ENCODE data around the gene RHD. TPM values are rescaled to one million over a fixed set of nuclear protein-coding genes. Genes with fewer than 3 reads are reported as not detected.

Gene RHD
- polyA plus RNA-seq, 3 donors: 0.53 TPM; not detected in 2

DNA sequence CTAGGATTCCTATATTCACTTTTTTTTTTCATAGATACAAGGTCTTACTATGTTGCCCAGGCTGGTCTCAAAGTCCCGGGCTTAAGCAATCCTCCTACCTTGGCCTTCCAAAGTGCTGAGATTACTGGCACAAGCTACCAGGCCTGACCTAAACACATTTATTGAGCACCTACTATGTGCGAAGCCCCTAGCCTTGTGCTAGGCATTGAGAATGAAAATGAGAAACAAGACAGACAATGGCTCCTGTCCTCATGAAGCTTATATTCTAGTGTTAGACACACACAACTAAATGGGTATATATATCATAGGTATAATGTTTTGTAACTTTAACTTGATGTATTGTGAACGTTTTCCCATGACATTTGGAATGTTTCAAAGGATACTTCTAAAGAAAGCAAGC is 77.3 kb downstream of the RHD start:
- no peak overlapping the region for H3K4me2 ChIP-seq (replicated peaks; ENCODE audit: extremely low read depth, low read length, poor library complexity, severe bottlenecking)
- H3K9ac ChIP-seq (ENCODE audit: insufficient read depth, low read length, poor library complexity, severe bottlenecking): no peak overlapping the region
- H3K79me2 ChIP-seq (ENCODE audit: insufficient read depth, low read length): peaks cover 42% of the 10 kb centered on the region
- DNase-seq: no peak
- no peaks in the 10 kb centered on the region for H3K4me1 ChIP-seq (ENCODE audit: control insufficient read depth in 1 of 2, insufficient read depth in 2 of 2, low read length in 2 of 2)
- H3K9me3 ChIP-seq (replicated peaks in 1 of 2; ENCODE audit: control insufficient read depth in 1 of 2, insufficient read depth in 1 of 2, low read length in 2 of 2): no peaks in the 10 kb centered on the region
- Mint-ChIP-seq H3K27ac (no peak overlapping the region), H3K4me3 (no peak overlapping the region), H3K27me3 (ENCODE audit: low read depth in 3 of 3) (no peaks in the 10 kb centered on the region), H3K36me3 (peaks cover 59 to 85% of the 10 kb centered on the region in 2 donors), H3K9me3 (no peaks in the 10 kb centered on the region), H3K4me1 (no peaks in the 10 kb centered on the region)
- H3K4me3 ChIP-seq (replicated peaks in 1 of 3; ENCODE audit: low read depth in 2 of 3, low read length in 3 of 3): no peak overlapping the region
- TF ChIP-seq, protein P1, sequence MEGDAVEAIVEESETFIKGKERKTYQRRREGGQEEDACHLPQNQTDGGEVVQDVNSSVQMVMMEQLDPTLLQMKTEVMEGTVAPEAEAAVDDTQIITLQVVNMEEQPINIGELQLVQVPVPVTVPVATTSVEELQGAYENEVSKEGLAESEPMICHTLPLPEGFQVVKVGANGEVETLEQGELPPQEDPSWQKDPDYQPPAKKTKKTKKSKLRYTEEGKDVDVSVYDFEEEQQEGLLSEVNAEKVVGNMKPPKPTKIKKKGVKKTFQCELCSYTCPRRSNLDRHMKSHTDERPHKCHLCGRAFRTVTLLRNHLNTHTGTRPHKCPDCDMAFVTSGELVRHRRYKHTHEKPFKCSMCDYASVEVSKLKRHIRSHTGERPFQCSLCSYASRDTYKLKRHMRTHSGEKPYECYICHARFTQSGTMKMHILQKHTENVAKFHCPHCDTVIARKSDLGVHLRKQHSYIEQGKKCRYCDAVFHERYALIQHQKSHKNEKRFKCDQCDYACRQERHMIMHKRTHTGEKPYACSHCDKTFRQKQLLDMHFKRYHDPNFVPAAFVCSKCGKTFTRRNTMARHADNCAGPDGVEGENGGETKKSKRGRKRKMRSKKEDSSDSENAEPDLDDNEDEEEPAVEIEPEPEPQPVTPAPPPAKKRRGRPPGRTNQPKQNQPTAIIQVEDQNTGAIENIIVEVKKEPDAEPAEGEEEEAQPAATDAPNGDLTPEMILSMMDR (IDR thresholded peaks at IDR 0.05): no peak
- no CpG with 5 or more reads among the region's 3 CpGs for WGBS (ENCODE audit: insufficient coverage)
- no peaks in the 10 kb centered on the region for H3K27me3 ChIP-seq (ENCODE audit: control insufficient read depth in 2 of 2, insufficient read depth in 2 of 2, low read length in 2 of 2)
- no peak overlapping the region for H3K27ac ChIP-seq (ENCODE audit: low read depth in 1 of 2, low read length in 2 of 2)
- no peak overlapping the region for H2AFZ ChIP-seq (ENCODE audit: insufficient read depth, low read depth, low read length, poor library complexity, severe bottlenecking)
- peaks cover 61 to 95% of the 10 kb centered on the region in 2 donors for H3K36me3 ChIP-seq (replicated peaks in 1 of 2; ENCODE audit: control insufficient read depth in 1 of 2, insufficient read depth in 2 of 2, low read length in 2 of 2)
- intact Hi-C loops (cut with micrococcal nuclease): loop anchor here in 1 of 2 donors (10.0 kb wide), 1 partner anchor 55 kb away; no protein-coding TSS in a partner anchor
- H4K20me1 ChIP-seq (ENCODE audit: insufficient read depth, low read length): peaks cover 73% of the 10 kb centered on the region

DNA sequence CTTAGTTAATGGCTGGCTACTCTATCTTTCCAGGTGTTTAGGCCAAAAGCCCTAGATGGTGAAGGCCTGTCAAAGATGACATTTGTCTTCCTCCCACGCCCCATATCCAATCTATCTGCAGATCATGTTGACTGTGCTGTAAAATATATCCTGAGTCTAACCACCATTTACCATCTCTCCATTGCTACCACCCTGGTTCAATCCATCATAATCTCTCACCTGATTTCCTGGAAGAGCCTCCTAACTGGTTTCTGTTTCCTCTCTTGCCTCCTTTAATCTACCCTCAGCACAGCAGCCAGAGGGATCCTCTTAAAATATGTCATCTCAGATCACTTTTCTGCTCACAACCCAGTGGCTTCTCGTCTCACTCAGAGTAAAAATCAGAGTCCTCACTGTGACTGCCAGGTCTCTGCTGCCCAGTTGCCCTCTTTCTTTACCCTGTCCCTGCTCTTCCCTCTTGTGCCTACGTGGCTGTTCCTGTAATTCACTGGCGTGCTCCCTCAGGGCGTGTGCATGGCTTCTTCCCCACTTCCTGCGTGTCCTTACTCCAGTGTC is 83.6 kb downstream of the RHD start:
- H2AFZ ChIP-seq (ENCODE audit: insufficient read depth, low read depth, low read length, poor library complexity, severe bottlenecking): no peak overlapping the region
- H3K79me2 ChIP-seq (ENCODE audit: insufficient read depth, low read length): no peaks in the 10 kb centered on the region
- H4K20me1 ChIP-seq (ENCODE audit: insufficient read depth, low read length): peaks cover 32% of the 10 kb centered on the region
- H3K9me3 ChIP-seq (replicated peaks in 1 of 2; ENCODE audit: control insufficient read depth in 1 of 2, insufficient read depth in 1 of 2, low read length in 2 of 2): no peaks in the 10 kb centered on the region
- H3K27ac ChIP-seq (ENCODE audit: low read depth in 1 of 2, low read length in 2 of 2): no peak overlapping the region
- peaks cover 74 to 98% of the 10 kb centered on the region in 2 donors for H3K36me3 ChIP-seq (replicated peaks in 1 of 2; ENCODE audit: control insufficient read depth in 1 of 2, insufficient read depth in 2 of 2, low read length in 2 of 2)
- H3K4me2 ChIP-seq (replicated peaks; ENCODE audit: extremely low read depth, low read length, poor library complexity, severe bottlenecking): no peak overlapping the region
- H3K4me3 ChIP-seq (replicated peaks in 1 of 3; ENCODE audit: low read depth in 2 of 3, low read length in 3 of 3): no peak overlapping the region
- Mint-ChIP-seq H3K9me3 (no peaks in the 10 kb centered on the region), H3K4me3 (no peak overlapping the region), H3K4me1 (peaks cover 4% of the 10 kb centered on the region), H3K27me3 (ENCODE audit: low read depth in 3 of 3) (no peaks in the 10 kb centered on the region), H3K27ac (peak overlapping the region in 5 of 7 donors; percentile 4 to 56 (median 52)), H3K36me3 (peaks cover 68 to 96% of the 10 kb centered on the region in 2 donors)
- intact Hi-C loops (cut with micrococcal nuclease): no loop called here
- no peak overlapping the region for H3K9ac ChIP-seq (ENCODE audit: insufficient read depth, low read length, poor library complexity, severe bottlenecking)
- 100% methylated on average over 2 of the region's 6 CpGs for WGBS (ENCODE audit: insufficient coverage)
- H3K27me3 ChIP-seq (ENCODE audit: control insufficient read depth in 2 of 2, insufficient read depth in 2 of 2, low read length in 2 of 2): no peaks in the 10 kb centered on the region
- no peaks in the 10 kb centered on the region for H3K4me1 ChIP-seq (ENCODE audit: control insufficient read depth in 1 of 2, insufficient read depth in 2 of 2, low read length in 2 of 2)
- TF ChIP-seq, protein P1 (IDR thresholded peaks at IDR 0.05): no peak
- no peak for DNase-seq

Measured in CD14-positive monocyte (primary cell).